Inflammatory macrophage (primary cell): ENCODE results near the gene DGKE.

Experiments
- DNase-seq, 2 donors: peaks; one replicate each; pipeline ENCODE4 v3.0.0-alpha.2; 2020 to 2022

The DGKE gene

DNA sequence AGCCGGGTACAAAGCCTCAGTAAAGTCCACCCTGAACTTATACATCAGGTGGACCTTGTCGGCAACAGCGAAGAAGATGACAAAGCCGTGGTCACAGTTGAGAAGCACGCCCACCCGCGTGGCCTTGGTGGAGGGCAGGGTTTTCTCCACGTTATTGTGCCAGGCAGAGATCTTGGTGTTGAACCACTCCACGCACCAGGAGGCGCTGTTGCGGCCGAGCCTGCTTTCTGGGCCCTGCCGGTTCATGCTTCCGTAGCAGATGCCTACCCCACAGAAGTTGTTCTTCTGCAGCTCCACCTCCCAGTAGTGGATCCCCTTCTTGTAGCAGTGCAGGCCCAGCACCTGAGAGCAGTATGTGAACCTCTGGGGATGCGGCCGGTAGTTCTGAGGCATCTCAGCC is 57.8 kb downstream of the DGKE start:
- DNase-seq: peak; percentile 40 to 44

DNA sequence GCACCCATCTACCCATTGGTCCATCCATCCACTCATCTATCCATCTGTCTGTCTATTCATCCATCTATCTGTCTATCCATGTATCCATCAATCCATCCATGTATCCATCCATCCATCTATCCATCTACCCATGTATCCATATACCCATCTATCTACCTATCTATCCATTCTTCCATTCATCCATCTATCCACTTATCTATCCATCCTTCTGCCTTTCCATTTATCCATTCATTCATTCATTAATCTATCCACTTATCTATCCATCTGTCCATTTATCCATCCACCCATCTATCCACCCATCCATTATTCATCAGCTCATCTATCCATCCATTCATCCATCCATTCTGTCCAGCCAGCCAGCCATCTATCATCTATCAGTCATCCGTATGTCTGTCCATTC is 58.4 kb downstream of the DGKE start:
- no peak for DNase-seq

DNA sequence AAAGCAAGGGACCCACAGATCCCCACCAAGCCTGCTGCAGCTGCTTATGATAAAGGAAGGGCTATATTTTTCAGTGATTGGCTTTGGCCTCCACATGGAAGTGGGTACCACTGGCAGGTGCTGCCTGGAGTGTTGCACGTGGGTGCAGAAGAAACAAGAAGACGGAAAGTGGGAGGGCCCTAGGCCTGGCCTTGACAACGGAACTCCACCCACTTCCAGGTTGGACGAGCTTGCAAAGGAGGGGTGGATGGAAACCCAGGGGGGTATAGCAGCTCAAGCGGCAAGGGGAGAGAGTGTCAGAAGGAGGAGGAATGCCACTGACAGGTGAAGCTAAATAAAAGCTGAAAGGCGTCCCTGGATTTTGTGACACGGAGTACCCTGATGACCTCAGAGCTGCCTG is 59.6 kb downstream of the DGKE start:
- DNase-seq: no peak

DNA sequence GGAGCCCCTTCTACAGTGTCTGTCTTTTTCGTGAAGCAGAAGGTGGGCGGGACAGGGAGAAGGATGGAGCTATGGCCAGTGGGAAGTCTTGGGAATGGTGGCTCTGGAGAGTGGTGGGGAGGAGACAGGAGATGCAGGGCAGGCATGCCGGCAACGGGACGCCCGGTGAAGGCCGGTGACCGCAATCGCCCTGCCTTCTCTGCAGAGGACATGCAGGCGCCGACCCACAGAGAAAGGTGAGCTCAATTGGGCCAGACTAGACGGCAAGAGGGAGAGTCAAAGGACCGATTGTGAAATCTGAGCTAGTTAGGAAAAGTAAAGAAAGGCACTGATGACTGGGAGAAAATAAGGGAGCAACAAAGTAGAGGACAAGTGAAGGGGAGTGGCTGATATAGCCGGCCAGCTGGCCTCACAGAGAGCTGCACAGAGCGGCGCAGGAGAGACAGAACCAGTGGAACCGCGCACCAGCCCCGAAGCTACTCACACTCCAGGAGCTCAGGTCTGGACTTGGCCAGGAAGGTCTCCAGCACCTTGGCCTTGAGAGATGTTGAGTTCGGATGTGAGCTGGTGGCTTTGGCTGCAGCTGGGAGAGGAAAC is 61.0 kb downstream of the DGKE start:
- no peak for DNase-seq

DNA sequence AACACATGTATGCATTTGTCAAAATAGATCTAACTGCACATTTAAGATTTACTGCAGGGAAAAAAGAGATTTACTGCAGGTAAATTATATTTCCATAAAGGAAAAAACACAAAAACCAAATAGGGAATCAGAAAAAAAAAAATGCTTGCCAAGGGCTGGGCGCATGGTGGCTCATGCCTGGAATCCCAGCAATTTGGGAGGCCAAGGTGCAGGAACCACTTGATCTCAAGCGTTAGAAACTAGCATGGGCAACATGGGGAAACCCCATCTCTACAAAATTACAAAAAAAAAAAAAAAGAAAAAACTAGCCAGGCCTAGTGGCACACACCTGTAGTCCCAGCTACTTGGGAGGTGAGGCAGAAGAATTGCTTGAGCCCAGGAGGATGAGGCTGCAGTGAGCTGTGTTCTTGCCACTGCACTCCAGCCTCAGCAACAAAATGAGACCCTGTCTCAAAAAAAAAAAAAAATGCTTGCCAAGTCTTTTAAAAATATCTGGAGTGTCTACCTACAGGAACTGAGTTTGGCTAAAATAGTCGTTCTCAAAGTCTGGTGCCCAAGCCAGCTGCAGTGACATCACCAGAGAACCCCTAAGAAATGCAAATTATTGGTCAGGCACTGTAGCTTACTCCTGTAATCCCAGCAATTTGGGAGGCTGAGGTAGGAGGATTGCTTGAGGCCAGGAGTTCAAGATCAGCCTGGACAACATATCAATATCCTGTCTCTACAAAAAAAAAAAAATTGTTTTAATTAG is 62.4 kb downstream of the DGKE start:
- DNase-seq: no peak

DNA sequence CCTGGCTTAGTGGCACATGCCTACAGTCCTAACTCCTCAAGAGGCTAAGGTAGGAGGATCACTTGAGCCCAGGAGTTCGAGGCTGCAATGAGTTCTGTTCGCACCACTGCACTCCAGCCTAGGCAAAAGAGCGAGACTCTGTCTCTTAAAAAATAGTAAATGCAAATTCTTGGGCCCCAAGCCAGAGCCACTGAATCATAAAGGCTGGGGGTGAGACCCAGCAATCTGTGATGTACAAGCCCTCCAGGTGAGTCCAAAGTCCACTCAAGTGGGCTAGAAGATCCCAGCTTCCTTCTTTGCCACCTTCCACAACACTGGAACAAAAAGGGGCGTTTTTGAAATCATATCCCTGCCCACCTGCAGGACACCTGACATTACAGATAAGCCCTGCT is 63.0 kb downstream of the DGKE start:
- DNase-seq: no peak

DNA sequence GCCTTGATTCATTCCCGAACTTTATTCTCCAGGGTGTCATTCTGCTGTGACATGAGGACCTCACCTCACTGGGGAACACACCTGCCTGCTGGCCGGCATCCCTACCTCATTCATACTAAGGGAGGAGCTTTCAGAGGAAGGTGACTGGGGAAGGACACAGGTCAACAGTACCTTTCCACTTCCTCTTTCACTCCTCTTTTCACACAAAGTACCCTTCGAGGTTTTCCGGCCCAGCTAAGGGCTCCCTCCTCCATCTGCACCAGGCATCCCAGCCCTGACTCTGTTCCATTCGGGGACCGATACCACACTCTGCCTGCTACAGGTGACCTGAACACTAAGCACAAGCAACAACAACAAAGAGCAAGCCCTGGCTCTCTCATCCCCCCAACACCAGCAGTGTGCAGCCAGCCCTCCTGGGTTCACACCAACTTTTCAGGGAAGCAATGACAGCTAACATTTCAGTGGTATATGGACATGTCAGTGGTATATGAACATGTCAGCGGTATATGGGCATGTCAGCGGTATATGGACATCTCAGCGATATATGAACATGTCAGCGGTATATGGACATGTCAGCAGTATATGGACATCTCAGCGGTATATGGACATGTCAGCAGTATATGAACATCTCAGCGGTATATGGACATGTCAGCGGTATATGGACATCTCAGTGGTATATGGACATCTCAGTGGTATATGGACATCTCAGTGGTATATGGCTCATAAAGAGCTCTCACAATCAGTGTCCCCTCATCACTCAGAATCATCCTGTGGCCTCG is 63.9 kb downstream of the DGKE start:
- DNase-seq: no peak

DNA sequence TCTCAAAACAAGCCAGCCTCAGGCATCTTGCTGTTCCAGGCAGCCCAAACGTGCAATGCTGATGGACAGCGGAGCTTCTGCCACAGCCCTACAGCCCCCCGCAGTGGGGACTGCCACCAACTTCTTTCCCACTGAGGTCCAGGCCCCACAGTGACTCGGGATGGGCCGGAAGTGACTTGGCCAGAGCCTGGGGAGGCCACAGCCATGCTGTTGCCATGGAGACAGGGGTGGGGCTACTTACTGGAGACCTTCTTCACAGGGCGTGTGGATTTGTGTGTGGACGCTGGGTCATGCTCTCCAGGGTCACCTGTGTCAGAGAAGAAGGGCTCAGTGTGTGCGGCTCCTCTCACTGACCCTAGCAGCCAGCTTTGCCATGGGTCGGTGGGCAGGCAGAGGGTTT is 64.9 kb downstream of the DGKE start:
- DNase-seq: no peak

DNA sequence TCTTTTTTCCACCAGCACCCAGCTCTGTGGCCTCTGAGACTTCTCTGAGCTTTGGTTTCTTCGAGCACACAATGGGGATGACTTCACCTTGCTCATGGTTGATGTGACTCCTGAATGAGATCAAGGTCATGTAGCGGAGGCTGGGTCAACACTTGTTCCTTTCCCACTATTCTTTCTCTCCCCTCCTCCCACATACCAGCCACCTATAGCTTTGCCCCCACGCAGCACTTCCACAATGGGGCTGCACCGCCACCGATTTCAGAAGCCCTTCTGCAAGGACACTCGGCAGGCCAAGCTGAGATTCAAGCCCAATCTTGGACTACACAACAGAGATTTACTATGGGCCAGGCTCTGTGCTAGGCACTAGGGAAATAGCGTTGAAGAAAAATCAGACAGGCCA is 65.5 kb downstream of the DGKE start:
- DNase-seq: no peak

DNA sequence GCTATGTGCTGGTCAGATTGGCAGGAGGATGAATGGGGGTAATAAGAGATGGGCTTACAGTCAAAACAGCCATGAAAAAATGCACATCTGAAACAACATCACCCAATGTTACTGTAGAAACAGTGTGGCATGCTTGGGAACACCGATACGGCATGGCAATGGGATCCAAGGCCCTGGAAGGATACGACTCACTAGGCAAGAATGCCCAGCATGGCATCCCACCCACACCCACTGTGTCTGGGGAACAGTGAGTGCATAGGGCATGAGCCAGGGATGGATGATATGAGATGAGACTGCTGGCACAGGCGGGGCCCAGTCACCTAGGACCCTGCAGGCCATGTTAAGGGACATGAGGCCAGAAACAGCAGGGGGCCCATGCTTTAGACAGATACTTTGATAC is 68.4 kb downstream of the DGKE start:
- no peak for DNase-seq

DNA sequence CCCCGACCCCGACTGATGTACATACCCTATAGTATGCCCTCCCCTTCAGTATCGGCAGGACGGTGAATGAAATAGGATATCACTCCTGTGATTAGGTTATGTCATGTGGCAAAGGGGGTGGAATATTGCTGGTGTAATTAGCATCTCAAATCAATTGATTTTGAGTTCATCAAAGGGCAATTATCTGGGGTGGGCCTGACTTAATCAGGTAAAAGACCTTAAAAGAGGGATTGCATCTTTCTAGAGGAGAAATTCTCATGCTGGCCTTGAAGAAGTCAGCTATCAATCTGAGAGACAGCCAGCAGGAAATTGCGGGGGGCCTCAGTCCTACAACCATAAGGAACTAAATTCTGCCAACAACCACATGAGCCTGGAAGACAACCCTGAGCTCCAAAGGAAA is 69.6 kb downstream of the DGKE start:
- DNase-seq: no peak

DNA sequence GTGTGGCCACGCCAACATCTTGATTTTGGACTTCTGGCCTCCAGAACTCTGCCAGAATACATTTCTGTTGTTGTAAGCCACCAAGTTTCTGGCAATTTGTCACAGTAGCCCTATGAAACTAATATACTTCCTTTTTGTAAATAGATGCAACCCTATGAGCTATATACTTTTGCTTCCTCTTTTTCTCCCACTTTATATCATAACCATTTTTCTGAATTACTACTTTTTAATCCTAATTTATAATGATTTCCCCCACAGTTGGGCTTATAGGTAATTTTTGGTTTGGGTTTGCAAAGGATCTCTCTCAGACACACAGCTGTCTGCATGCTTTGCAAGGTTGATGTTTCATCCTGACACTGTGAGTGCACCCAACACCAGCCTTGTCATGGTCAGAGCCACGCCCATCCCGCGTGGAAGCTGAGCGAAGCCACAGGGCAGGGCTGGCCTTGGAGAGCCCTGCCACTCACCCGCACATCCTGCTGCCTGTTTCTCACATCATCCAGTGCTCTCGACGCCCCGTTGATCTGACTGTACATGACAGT is 74.1 kb downstream of the DGKE start:
- DNase-seq: peak; percentile 87 to 92

DNA sequence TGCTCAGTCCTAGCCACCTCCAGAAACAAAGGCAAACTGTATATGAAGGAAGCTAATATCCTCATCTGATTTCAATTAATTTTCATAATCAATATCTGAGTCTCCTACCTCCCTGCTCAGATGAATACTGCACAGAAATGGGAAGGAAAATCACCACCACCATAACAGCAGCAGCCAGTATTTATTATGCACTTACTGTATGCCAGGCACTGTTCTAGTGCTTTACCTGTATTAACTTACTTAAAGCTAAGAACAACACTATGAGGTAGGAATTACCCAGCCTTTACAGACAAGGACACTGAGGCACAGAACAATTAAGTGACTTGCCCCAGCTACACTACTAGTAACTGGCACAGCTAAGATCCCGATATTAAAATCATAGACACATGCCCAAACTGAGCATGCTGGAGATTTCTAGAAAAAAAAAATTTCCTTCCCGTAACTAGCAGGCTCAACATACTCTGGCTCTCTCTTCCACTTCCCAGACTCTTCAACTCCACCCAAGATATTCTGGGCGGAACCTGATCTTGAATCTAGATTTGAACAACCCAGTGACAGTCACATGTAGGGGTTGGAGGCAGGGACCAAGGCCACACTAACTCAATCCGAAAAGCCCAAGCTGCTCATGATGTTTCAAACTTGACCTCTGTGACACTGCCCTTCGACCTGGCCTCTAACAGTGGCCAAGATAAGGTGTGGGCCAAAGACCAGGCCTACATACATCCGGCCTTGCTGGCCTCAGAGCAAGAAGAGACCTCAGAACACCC is 76.0 kb downstream of the DGKE start:
- DNase-seq: peak; percentile 74 to 83

DNA sequence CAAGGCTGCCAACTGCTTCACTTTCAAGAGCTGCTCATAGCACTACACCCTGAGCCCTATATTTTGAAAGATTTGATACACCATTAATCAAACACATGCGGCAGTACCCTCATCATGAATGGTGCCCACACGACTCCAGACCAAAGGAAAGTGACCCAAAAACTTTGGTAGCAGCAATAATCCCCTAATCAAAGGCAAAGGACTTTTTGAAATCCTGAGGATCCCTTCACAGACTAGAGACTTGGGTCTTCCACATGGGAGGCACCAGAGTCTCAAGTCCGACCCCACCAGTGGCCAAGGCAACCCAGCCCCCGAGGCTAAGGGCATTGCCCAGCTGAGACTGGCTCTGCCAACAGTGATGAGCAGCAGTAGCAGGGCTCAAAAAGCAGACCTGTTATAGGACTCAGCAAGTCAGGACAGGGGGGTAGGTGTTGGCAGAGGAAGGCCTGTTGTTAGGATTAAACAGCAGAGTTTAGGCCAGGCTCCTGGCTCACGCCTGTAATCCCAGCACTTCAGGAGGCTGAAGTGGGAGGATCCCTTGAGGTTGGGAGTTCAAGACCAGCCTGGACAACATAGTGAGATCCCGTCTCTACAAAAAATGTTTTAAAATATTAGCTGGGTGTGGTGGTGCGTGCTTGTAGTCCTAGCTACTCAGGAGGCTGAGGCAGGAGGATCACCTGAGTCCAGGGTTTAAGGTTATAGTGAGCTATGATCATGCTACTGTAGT is 76.7 kb downstream of the DGKE start:
- no peak for DNase-seq

DNA sequence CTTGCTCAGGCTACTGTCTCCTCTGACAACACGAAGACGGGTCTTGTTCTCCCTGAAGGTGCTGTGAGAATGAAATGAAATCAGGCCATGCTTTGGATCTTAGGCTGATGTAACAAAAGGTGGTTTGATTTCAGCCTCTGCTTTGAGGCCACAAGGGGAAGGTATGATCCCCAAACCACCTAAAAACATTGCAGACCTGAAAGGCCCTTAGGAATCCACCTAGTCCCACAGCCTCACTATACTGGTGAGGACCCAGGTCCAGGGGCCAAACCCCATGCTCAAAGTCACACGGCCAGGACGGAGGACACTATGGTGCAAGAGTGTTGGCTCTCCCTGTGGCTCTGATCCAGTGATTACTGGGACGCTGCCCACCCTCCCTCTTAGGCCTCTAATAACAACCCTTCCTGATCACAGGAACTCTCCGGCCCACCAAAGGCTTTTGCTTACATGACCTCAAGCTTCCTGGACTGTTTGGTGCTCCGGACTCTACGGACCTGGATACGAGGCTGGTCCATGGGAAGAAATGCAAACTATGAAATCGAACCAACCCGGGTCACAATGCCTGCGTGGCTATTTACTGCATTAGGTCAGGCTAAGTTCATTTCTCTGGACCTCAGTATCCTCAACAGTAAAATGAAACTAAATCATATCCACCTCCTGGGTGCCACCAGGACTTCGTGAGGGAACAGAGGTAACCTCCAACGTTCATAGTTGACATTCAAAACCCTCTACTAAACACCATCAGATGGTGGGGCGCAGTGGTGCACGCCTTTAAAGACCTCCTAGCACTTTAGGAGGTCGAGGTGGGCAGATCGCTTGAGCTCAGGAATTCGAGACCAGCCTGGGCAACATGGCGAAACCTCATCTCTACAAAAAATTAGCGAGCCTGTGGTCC is 78.4 kb downstream of the DGKE start:
- DNase-seq: peak; percentile 6 to 22

DNA sequence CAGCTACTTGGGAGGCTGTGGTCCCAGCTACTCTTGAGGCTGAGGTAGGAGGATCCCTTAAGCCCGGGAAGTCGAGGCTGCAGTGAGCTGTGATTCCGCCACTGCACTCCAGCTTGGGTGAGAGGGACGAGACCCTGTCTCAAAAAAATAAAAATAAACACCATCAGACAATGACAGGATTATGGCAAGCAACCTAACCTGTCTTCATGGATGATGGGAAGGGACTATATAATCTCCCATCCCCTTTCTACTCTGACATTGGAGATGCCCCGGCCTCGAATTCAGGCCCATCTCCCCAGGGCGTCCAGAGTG is 79.0 kb downstream of the DGKE start:
- DNase-seq: no peak

DNA sequence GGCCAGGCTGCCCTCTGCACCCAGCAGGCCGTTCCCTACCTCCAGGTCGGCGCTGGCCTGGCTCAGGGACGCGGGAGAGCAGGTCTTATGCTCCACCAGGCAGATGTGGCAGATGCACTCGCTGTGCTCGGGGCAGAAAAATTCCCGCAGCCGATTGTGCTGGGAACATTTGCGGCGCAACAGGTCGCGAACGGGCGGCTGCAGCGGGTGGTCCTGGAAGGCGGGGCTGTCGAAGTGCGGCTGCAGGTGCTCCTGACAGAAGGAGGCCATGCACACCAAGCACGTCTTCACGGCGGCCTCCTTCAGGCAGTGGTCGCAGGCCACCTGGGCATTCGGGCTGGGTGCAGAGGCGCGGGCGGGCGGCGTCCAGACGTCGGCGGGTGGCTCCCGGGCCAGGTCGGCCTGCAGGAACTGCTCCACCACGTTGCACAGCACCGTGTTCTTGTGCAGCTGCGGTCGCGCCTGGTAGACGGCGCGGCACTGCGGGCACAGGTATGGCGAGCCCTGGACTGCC is 79.5 kb downstream of the DGKE start:
- no peak for DNase-seq

DNA sequence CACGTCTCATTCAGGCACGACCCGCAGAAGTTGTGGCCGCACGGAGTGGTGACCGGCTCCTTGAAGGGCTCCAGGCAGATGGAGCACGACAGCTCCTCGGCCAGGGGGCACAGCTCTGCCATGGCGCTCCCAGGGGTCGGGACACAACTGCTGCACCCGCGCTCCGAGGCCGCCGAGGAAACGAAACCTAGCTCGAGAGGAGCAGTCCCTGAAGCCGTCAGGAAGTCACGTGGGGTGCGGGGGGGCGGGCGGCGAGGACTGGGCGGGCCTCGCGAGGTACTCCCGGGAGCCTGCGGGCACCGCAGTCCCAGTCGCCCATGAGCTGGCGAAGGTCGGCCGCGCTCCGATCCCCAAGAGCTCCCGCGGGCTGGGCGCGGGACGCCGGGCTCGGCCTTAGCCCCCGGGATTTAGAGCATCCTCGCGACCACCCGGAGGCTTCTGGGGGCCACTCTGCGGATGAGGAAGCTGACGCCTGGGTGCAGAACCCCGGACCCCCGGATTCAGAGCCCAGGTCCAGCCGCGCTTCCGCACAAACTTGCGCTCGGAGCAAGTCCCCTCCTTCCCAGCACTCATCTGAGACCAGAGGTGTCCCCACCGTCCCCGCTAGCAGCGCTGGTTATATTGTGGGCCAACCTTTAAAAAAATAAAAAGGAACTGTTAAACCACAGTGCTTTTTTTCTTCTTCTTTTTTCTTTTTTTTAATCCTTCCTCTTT is 80.1 kb downstream of the DGKE start, which contains the start of gene TRIM25:
TRIM25 (minus strand) TSS at position 183 of the 714 bp plus-strand sequence; CDS start at position 122, 61 bp downstream.
- DNase-seq: peak; percentile 90 to 94

DNA sequence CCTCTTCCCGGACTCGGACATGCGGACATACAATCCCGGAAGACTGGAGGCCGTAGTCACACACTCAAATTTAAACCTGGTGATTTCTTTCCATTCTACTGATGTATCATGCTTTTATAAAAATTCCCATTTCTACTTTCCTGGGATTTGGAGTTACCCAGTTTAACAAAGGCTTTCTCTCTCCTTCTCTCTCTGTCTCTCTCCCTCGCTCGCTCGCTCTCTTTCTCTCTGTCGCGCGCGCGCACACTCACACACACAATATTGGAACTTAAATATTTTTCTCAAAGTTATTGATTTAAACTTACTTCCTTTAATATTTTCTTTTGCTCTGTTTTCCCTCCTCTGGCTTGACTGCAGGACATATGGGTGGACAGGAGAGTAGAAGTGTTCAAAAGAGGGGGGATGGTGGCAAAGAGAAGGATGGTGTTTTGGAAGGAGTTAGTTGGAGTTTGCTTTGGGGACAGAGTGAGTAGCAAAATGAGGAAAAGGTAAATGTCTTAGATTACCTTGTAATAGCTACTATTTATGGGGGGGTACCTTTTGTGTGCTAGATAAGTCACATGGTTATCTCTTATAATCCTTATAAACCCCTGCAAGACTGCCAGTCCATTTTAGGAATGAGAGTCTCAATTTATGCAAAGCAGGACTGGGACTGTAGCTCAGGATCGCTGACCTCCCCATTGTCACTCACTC is 80.8 kb downstream of the DGKE start:
- no peak for DNase-seq
